A549 (cell line): ENCODE results near the gene TGFB1. TPM values are rescaled to one million over a fixed set of nuclear protein-coding genes. Genes with fewer than 3 reads are reported as not detected.

ENCODE experiments used
- ATAC-seq, 2 experiments: fragments of 200-7000 bp in 1 of 2; fragments of >200 bp in 1 of 2; cut with Nextera tagmentation in 1 of 2; cut with Tn5 transposase in 1 of 2; 3 replicates each; pipeline versions ENCODE4 v1.8.0 to v1.9.1; 2018 to 2020; ENCODE audit warnings: mild to moderate bottlenecking in 1 of 2, moderate library complexity in 1 of 2
- CTCF ChIA-PET: fragments of 300-600 bp; sonication (Branson Sonifier 250); formaldehyde crosslinking; extraction: SDS; loops from one replicate; lab custom pipeline; 2021; ENCODE audit warnings: antibody characterized with exemption, inconsistent platforms; lab: Yijun Ruan, JAX
- POLR2A ChIA-PET: fragments of 350-600 bp; formaldehyde crosslinking; extraction: SDS; loops from one replicate; lab custom pipeline; 2021; ENCODE audit warnings: antibody characterized with exemption, inconsistent platforms; lab: Yijun Ruan, JAX
- DNase-seq, 2 experiments: peaks; one replicate each; pipeline versions ENCODE4 v3.0.0 to v3.0.0-alpha.2; 2011 to 2016; ENCODE audit warnings: low read depth in 1 of 2, low spot score in 1 of 2
- FAIRE-seq: peaks from 2 replicates; lab custom pipeline; 2011; peaks lifted over from hg19 to GRCh38; lab: Jason Lieb, UNC
- H3K27ac ChIP-seq, 2 experiments: fragments of >200 bp; sonication (Bioruptor Twin); formaldehyde crosslinking; 3 replicates each; pipeline ENCODE4 v1.5.1; 2016 to 2017
- H3K4me1 ChIP-seq: fragments of >200 bp; sonication (Bioruptor Twin); formaldehyde crosslinking; 3 replicates; pipeline ENCODE4 v1.6.1; 2016
- H3K4me2 ChIP-seq: fragments of >200 bp; sonication (Bioruptor Twin); formaldehyde crosslinking; 3 replicates; pipeline ENCODE4 v1.6.1; 2016
- H3K4me3 ChIP-seq: fragments of >200 bp; sonication (Bioruptor Twin); formaldehyde crosslinking; 3 replicates; pipeline ENCODE4 v1.5.1; 2016
- H3K9me3 ChIP-seq: fragments of >200 bp; sonication (Bioruptor Twin); formaldehyde crosslinking; 3 replicates; pipeline ENCODE4 v1.6.1; 2016
- CBX2 ChIP-seq: fragments of 200-600 bp; sonication (generic); IDR thresholded peaks from 2 replicates; pipeline ENCODE4 v1.6.1; 2016; ENCODE audit warnings: low read depth, mild to moderate bottlenecking, borderline replicate concordance
- CBX8 ChIP-seq: fragments of 200-600 bp; sonication (generic); IDR thresholded peaks from 2 replicates; pipeline ENCODE4 v1.6.1; 2016
- CHD2 ChIP-seq: fragments of 150-350 bp; IDR thresholded peaks from 2 replicates; pipeline ENCODE4 v1.6.1; 2014; ENCODE audit warnings: low read length; ENCODE audit not compliant: partially characterized antibody
- E2F6 ChIP-seq: IDR thresholded peaks from 2 replicates; pipeline ENCODE4 v1.6.1; 2012; ENCODE audit warnings: low read depth, borderline replicate concordance
- EHF ChIP-seq: fragments of 250-450 bp; sonication (Bioruptor Pico); IDR thresholded peaks from 2 replicates; pipeline ENCODE4 v1.5.0; 2020; ENCODE audit warnings: mild to moderate bottlenecking
- ESRRA ChIP-seq: fragments of 150-350 bp; IDR thresholded peaks from 2 replicates; pipeline ENCODE4 v1.6.1; 2014; ENCODE audit warnings: mild to moderate bottlenecking, low read length, borderline replicate concordance
- FOSB ChIP-seq: fragments of 250-450 bp; sonication (Bioruptor Pico); IDR thresholded peaks from 2 replicates; pipeline ENCODE4 v1.5.0; 2020; ENCODE audit warnings: mild to moderate bottlenecking, moderate library complexity
- FOXS1 ChIP-seq: fragments of 250-450 bp; sonication (Bioruptor Pico); IDR thresholded peaks from 2 replicates; pipeline ENCODE4 v1.5.0; 2020; ENCODE audit warnings: mild to moderate bottlenecking, moderate library complexity
- GATA3 ChIP-seq: IDR thresholded peaks from 2 replicates; pipeline ENCODE4 v1.6.1; 2012; ENCODE audit warnings: borderline replicate concordance
- HDAC2 ChIP-seq: fragments of 200-600 bp; sonication (generic); IDR thresholded peaks from 2 replicates; pipeline ENCODE4 v1.6.1; 2016
- HEYL ChIP-seq: fragments of 250-450 bp; sonication (Bioruptor Pico); IDR thresholded peaks from 2 replicates; pipeline ENCODE4 v1.8.0; 2021; ENCODE audit warnings: mild to moderate bottlenecking, moderate library complexity
- HOXA7 ChIP-seq: fragments of 250-450 bp; sonication (Bioruptor Pico); IDR thresholded peaks from 2 replicates; pipeline ENCODE4 v1.5.0; 2020; ENCODE audit warnings: mild to moderate bottlenecking, moderate library complexity
- HOXB13 ChIP-seq: fragments of 250-450 bp; sonication (Bioruptor Pico); IDR thresholded peaks from 2 replicates; pipeline ENCODE4 v1.5.0; 2020; ENCODE audit warnings: low read depth, mild to moderate bottlenecking, moderate library complexity
- JUN ChIP-seq, 2 experiments: fragments of >200 bp; sonication (Bioruptor Twin); formaldehyde crosslinking; IDR thresholded peaks; 2 replicates in 1 of 2; 3 replicates in 1 of 2; pipeline ENCODE4 v1.6.1; 2016 to 2017
- KDM1A ChIP-seq: fragments of 200-600 bp; sonication (generic); IDR thresholded peaks from 2 replicates; pipeline ENCODE4 v1.6.1; 2016; ENCODE audit warnings: low read depth, mild to moderate bottlenecking
- MAFK ChIP-seq: fragments of 450-650 bp; IDR thresholded peaks from 2 replicates; pipeline ENCODE4 v1.6.1; 2014; ENCODE audit not compliant: partially characterized antibody
- MAZ ChIP-seq: fragments of 150-350 bp; IDR thresholded peaks from 2 replicates; pipeline ENCODE4 v1.6.1; 2014; ENCODE audit warnings: antibody characterized with exemption, low read depth, low read length, borderline replicate concordance
- NFE2L2 ChIP-seq: fragments of 150-350 bp; conservative IDR thresholded peaks from 2 replicates; pipeline ENCODE4 v1.6.1; 2014; ENCODE audit warnings: low read length
- NR3C1 ChIP-seq: fragments of >200 bp; sonication (Bioruptor Twin); formaldehyde crosslinking; IDR thresholded peaks from 3 replicates; pipeline ENCODE4 v1.6.1; 2017
- POLR2A ChIP-seq: IDR thresholded peaks from 2 replicates; pipeline ENCODE4 v1.6.1; 2012; ENCODE audit warnings: mild to moderate bottlenecking, low read length
- POLR2AphosphoS2 ChIP-seq: conservative IDR thresholded peaks from 2 replicates; pipeline ENCODE4 v1.6.1; 2012; ENCODE audit warnings: low read length, improper control_type of control experiment, inconsistent platforms
- RARB ChIP-seq: fragments of 250-450 bp; sonication (Bioruptor Pico); IDR thresholded peaks from 2 replicates; pipeline ENCODE4 v1.8.0; 2021; ENCODE audit warnings: mild to moderate bottlenecking, moderate library complexity
- REST ChIP-seq: fragments of 200-600 bp; sonication (generic); IDR thresholded peaks from 2 replicates; pipeline ENCODE4 v1.6.1; 2016; ENCODE audit warnings: antibody characterized with exemption, mild to moderate bottlenecking, moderate library complexity
- SMC3 ChIP-seq: fragments of >200 bp; sonication (Bioruptor Twin); formaldehyde crosslinking; IDR thresholded peaks from 3 replicates; pipeline ENCODE4 v1.6.1; 2018; ENCODE audit warnings: inconsistent platforms
- TFCP2L1 ChIP-seq: fragments of 250-450 bp; sonication (Bioruptor Pico); IDR thresholded peaks from 2 replicates; pipeline ENCODE4 v1.5.0; 2021; ENCODE audit warnings: mild to moderate bottlenecking
- ZNF302 ChIP-seq: fragments of 250-450 bp; sonication (Bioruptor Pico); IDR thresholded peaks from 2 replicates; pipeline ENCODE4 v1.9.0; 2021; ENCODE audit warnings: inconsistent platforms, mild to moderate bottlenecking, moderate library complexity
- ZSCAN20 ChIP-seq: fragments of 250-450 bp; sonication (Bioruptor Pico); IDR thresholded peaks from 2 replicates; pipeline ENCODE4 v1.8.0; 2022; ENCODE audit warnings: mild to moderate bottlenecking, moderate library complexity
- WGBS: methylation state at CpG from one replicate; pipeline ENCODE4 v1.1.6; 2017; ENCODE audit errors: missing lambda C conversion rate; 5-methylcytosine and 5-hydroxymethylcytosine counted together
- polyA plus RNA-seq, 4 experiments: library from polyadenylated mRNA; depleted of rRNA in 3 of 4; stranded (reverse); fragments of >200 nt; fragmentation: RNase III in 1 of 4; extraction: RNeasy Plus Mini Kit Qiagen cat#74134 plus additional on column Dnase treatment in 1 of 4; gene quantifications; 2 replicates in 3 of 4; 3 replicates in 1 of 4; pipeline ENCODE4 v1.2.3, GENCODE V29; 2011 to 2017
- TF ChIP-seq, protein P1 (sequence below): fragments of 450-650 bp; IDR thresholded peaks from 2 replicates; pipeline ENCODE4 v1.6.1; 2014; ENCODE audit warnings: antibody characterized with exemption
- TF ChIP-seq, protein P2 (sequence below): IDR thresholded peaks from 2 replicates; pipeline ENCODE4 v1.6.1; 2012
- TF ChIP-seq, protein P3 (sequence below): fragments of >200 bp; sonication (Bioruptor Twin); formaldehyde crosslinking; IDR thresholded peaks from 2 replicates; pipeline ENCODE4 v1.6.1; 2016

Gene TGFB1
- polyA plus RNA-seq, 2 of the 4 experiments (the other 2 are of a cell fraction): 6.0 to 83.2 TPM

GRCh38 chr19:41321204-41321599 lies 32.5 kb downstream of the TGFB1 start:
- H3K9me3 ChIP-seq: no peaks in the 10 kb centered on the region
- ATAC-seq (no peak), DNase-seq (no peak), FAIRE-seq (no peak)
- CTCF ChIA-PET: interaction anchor here (0.5 to 18.6 kb wide), 26 partner anchors 15 to 687 kb away, joined by 3 to 295 read pairs (median 4); partner anchors contain the start of genes B9D2, CCDC97, HNRNPUL1 and TGFB1
- no peak overlapping the region for H3K4me3 ChIP-seq
- TF ChIP-seq GATA3 (no peak; the same call in 1 of the 2 replicates), RARB (CRISPR knock-in tag) (no peak), ZNF302 (no peak), EHF (CRISPR knock-in tag) (no peak), POLR2AphosphoS2 (no peak), CBX8 (no peak), CBX2 (no peak), KDM1A (no peak), HEYL (CRISPR knock-in tag) (no peak), JUN (IDR thresholded peaks at IDR 0.05) (no peak; a peak in 1 of 5 replicates), MAZ (no peak)
- no peak overlapping the region for H3K4me2 ChIP-seq
- peaks cover 51% of the 10 kb centered on the region for H3K4me1 ChIP-seq
- 88% methylated on average over 7 of the region's 7 CpGs for WGBS
- peak overlapping the region in 1 of 2 experiments; percentile 91; a peak in 3 of 6 replicates for H3K27ac ChIP-seq
- POLR2A ChIA-PET: interaction anchor here (0.7 to 4.9 kb wide), 5 partner anchors 11 to 119 kb away, joined by 3 to 32 read pairs (median 6); partner anchors contain the start of genes B9D2, CCDC97 and DMAC2

DNA sequence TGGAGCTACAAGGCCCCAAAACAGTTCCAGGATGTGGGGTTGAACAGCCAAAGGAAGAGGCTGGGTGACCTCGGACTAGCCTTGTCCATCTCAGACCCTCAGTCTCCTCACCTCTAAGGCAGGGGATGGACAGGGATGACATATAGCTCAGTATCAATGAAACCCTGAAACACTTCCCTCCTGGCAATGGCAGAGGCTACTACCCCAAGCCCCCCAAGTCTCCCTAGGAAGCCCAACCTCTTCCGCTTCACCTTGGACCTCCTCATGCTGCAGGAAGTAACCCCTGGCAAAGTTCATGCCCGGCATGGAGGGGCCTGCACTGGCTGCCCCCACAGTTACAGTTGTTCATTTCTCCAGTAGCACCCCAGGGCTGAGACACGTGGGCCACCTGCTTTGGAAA lies 33.2 kb downstream of the TGFB1 start:
- Histone ChIP-seq H3K4me1 (peaks cover 44% of the 10 kb centered on the region), H3K27ac (no peak overlapping the region), H3K9me3 (no peaks in the 10 kb centered on the region), H3K4me3 (no peak overlapping the region), H3K4me2 (no peak overlapping the region)
- WGBS: 89% methylated on average over 4 of the region's 4 CpGs
- FAIRE-seq (no peak), ATAC-seq (no peak), DNase-seq (no peak)
- ChIA-PET POLR2A (interaction anchor here (0.7 to 1.9 kb wide), 2 partner anchors 10 to 119 kb away, joined by 3 to 6 read pairs; partner anchors contain the start of genes CCDC97 and DMAC2), CTCF (interaction anchor here (0.6 to 18.6 kb wide), 12 partner anchors 14 to 250 kb away, joined by 3 to 295 read pairs (median 8); partner anchors contain the start of genes CCDC97, HNRNPUL1 and TGFB1)
- TF ChIP-seq FOSB (CRISPR knock-in tag) (no peak), NR3C1 (no peak), ZSCAN20 (CRISPR knock-in tag) (no peak), GATA3 (0 out of 2 replicates have a peak, but pooled peaks have one; percentile 28), POLR2AphosphoS2 (0 out of 2 replicates have a peak, but pooled peaks have one; percentile 60), HDAC2 (no peak), SMC3 (no peak)

DNA sequence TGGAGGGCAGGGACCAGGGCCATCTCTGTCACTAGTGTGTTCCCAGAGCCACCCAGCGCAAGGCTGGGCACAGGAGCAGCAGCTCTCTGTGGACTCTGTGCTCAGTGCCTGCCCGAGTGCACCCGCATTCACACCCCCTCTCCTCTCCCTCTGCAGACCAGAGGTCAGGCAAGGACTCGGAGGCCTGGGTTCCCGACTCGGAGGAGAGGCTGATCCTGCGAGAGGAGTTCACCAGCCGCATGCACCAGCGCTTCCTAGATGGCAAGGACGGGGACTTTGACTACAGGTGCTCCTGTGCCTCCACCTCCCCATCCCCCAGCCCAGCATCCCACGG lies 33.6 kb downstream of the TGFB1 start:
- no peak for DNase-seq
- no peak for FAIRE-seq
- peaks cover 40% of the 10 kb centered on the region for H3K4me1 ChIP-seq
- POLR2A ChIA-PET: interaction anchor here (0.7 to 1.9 kb wide), 2 partner anchors 10 to 120 kb away, joined by 3 to 6 read pairs; partner anchors contain the start of genes CCDC97 and DMAC2
- no peak for TF ChIP-seq POLR2A
- TF ChIP-seq MAFK: no peak
- TF ChIP-seq HOXB13: no peak
- TF ChIP-seq CHD2: no peak
- TF ChIP-seq SMC3: no peak
- no peak for TF ChIP-seq FOXS1
- TF ChIP-seq, protein P1, sequence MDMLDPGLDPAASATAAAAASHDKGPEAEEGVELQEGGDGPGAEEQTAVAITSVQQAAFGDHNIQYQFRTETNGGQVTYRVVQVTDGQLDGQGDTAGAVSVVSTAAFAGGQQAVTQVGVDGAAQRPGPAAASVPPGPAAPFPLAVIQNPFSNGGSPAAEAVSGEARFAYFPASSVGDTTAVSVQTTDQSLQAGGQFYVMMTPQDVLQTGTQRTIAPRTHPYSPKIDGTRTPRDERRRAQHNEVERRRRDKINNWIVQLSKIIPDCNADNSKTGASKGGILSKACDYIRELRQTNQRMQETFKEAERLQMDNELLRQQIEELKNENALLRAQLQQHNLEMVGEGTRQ: no peak
- TF ChIP-seq NFE2L2: no peak
- TF ChIP-seq, protein P2, sequence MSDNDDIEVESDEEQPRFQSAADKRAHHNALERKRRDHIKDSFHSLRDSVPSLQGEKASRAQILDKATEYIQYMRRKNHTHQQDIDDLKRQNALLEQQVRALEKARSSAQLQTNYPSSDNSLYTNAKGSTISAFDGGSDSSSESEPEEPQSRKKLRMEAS: no peak
- TF ChIP-seq POLR2AphosphoS2: no peak
- TF ChIP-seq, protein P3, sequence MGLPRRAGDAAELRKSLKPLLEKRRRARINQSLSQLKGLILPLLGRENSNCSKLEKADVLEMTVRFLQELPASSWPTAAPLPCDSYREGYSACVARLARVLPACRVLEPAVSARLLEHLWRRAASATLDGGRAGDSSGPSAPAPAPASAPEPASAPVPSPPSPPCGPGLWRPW: no peak
- no peak for TF ChIP-seq JUN (IDR thresholded peaks at IDR 0.05)
- no peak for TF ChIP-seq TFCP2L1 (CRISPR knock-in tag)
- TF ChIP-seq REST: no peak
- no peak for TF ChIP-seq E2F6
- TF ChIP-seq HOXA7: no peak
- no peak for TF ChIP-seq ESRRA
- no peaks in the 10 kb centered on the region for H3K9me3 ChIP-seq
- CTCF ChIA-PET: interaction anchor here (0.6 to 18.6 kb wide), 13 partner anchors 14 to 1491 kb away, joined by 3 to 295 read pairs (median 7); partner anchors contain the start of genes CCDC97, HNRNPUL1 and TGFB1
- H3K4me3 ChIP-seq: no peak overlapping the region
- WGBS: 85% methylated on average over 11 of the region's 11 CpGs
- H3K27ac ChIP-seq: no peak overlapping the region
- ATAC-seq: no peak
- no peak overlapping the region for H3K4me2 ChIP-seq
